GM12878 (cell line): ENCODE results near the gene KIF25.

Experiments used
- ATF2 ChIP-seq: IDR thresholded peaks from 2 replicates; pipeline ENCODE4 v1.6.1; 2012; ENCODE audit warnings: low read length, inconsistent platforms
- ATF3 ChIP-seq: IDR thresholded peaks from 2 replicates; pipeline ENCODE4 v1.6.1; 2011; ENCODE audit warnings: low read depth, mild to moderate bottlenecking, low read length, moderate library complexity, borderline replicate concordance; ENCODE audit errors: extremely low read depth
- CTCF ChIP-seq, 3 experiments: IDR thresholded peaks in 2 of 3; conservative IDR thresholded peaks in 1 of 3; 2 replicates each; pipeline ENCODE4 v1.5.1; 2011; ENCODE audit warnings: low read depth in 3 of 3, low read length in 3 of 3, mild to moderate bottlenecking in 3 of 3, control low read depth in 2 of 3, moderate library complexity in 2 of 3, inconsistent platforms in 1 of 3, mixed read lengths in 1 of 3; ENCODE audit not compliant: control insufficient read depth in 2 of 3, insufficient read depth in 1 of 3; ENCODE audit errors: extremely low read depth in 1 of 3
- EP300 ChIP-seq, 2 experiments: fragments of 150-350 bp in 1 of 2; IDR thresholded peaks; 2 replicates each; pipeline ENCODE4 v1.6.1; 2011 to 2012; ENCODE audit warnings: low read depth in 2 of 2, low read length in 2 of 2, borderline replicate concordance in 1 of 2, improper control_type of control experiment in 1 of 2, inconsistent platforms in 1 of 2; ENCODE audit not compliant: control insufficient read depth in 1 of 2
- EZH2 ChIP-seq: IDR thresholded peaks from 2 replicates; pipeline ENCODE4 v1.6.1; 2012; ENCODE audit warnings: low read depth, mild to moderate bottlenecking, control low read depth, inconsistent platforms, low read length, borderline replicate concordance; ENCODE audit not compliant: control insufficient read depth
- GABPA ChIP-seq: IDR thresholded peaks from 2 replicates; pipeline ENCODE4 v1.6.1; 2014; ENCODE audit warnings: antibody characterized with exemption, low read depth, mild to moderate bottlenecking, inconsistent platforms
- LARP7 ChIP-seq: fragments of 450-650 bp; IDR thresholded peaks from 2 replicates; pipeline ENCODE4 v1.6.1; 2017; ENCODE audit warnings: mild to moderate bottlenecking
- PBX3 ChIP-seq: IDR thresholded peaks from 2 replicates; pipeline ENCODE4 v1.6.1; 2011; ENCODE audit warnings: mild to moderate bottlenecking, low read depth, low read length, moderate library complexity; ENCODE audit not compliant: insufficient replicate concordance
- POLR2A ChIP-seq: IDR thresholded peaks from 2 replicates; pipeline ENCODE4 v1.6.1; 2011; ENCODE audit warnings: low read depth, mild to moderate bottlenecking, low read length
- POLR2AphosphoS5 ChIP-seq: IDR thresholded peaks from 2 replicates; pipeline ENCODE4 v1.6.1; 2011; ENCODE audit warnings: mild to moderate bottlenecking, low read length, inconsistent platforms
- SMAD1 ChIP-seq: fragments of 450-650 bp; IDR thresholded peaks from 2 replicates; pipeline ENCODE4 v1.6.1; 2018; ENCODE audit warnings: mild to moderate bottlenecking, low read depth; ENCODE audit not compliant: partially characterized antibody
- YY1 ChIP-seq: IDR thresholded peaks from 2 replicates; pipeline ENCODE4 v1.6.1; 2011; ENCODE audit warnings: low read depth, mild to moderate bottlenecking, low read length
- ZNF274 ChIP-seq: IDR thresholded peaks from one replicate; pipeline ENCODE4 v1.8.0; 2011; ENCODE audit not compliant: insufficient read length, insufficient read depth
- ZSCAN29 ChIP-seq: fragments of 450-650 bp; IDR thresholded peaks from 2 replicates; pipeline ENCODE4 v1.6.1; 2017; ENCODE audit warnings: mild to moderate bottlenecking, moderate library complexity

GRCh38 chr6:167956491-167956890 lies 41.0 kb upstream of the KIF25 start:
- TF ChIP-seq ATF2 (no peak), ZSCAN29 (no peak), GABPA (no peak), CTCF (IDR thresholded peaks at IDR 0.05 in 2 of 3, conservative IDR thresholded peaks at IDR 0.05 in 1 of 3; ENCODE audit: control insufficient read depth in 2 of 3, extremely low read depth in 1 of 3, insufficient read depth in 1 of 3, low read depth in 3 of 3, low read length in 3 of 3) (no peak), SMAD1 (no peak), ZNF274 (no peak), POLR2AphosphoS5 (no peak), YY1 (no peak), EP300 (IDR thresholded peaks at IDR 0.05; ENCODE audit: borderline replicate concordance in 1 of 2, control insufficient read depth in 1 of 2, low read depth in 2 of 2, low read length in 2 of 2) (no peak), PBX3 (no peak), EZH2 (no peak), ATF3 (no peak), POLR2A (no peak), LARP7 (no peak)
